H1 (cell line): ENCODE results near the gene C9orf50. TPM values are rescaled to one million over a fixed set of nuclear protein-coding genes. Genes with fewer than 3 reads are reported as not detected.

ENCODE experiments used
- GABPA ChIP-seq: IDR thresholded peaks from 2 replicates; pipeline ENCODE4 v1.6.1; 2011; ENCODE audit warnings: mild to moderate bottlenecking, low read length, moderate library complexity, borderline replicate concordance; ENCODE audit not compliant: insufficient read depth
- JUN ChIP-seq: IDR thresholded peaks from 2 replicates; pipeline ENCODE4 v1.6.1; 2011; ENCODE audit warnings: low read depth, mild to moderate bottlenecking, improper control_type of control experiment, low read length
- PHF8 ChIP-seq: fragments of 200-600 bp; sonication (generic); conservative IDR thresholded peaks from 2 replicates; pipeline ENCODE4 v1.7.1; 2012; ENCODE audit warnings: low read depth, mild to moderate bottlenecking, inconsistent platforms, low read length, moderate library complexity
- RNF2 ChIP-seq: fragments of 200-900, 300-1000 bp; sonication (generic); IDR thresholded peaks from 2 replicates; pipeline ENCODE4 v1.7.1; 2016; ENCODE audit warnings: borderline replicate concordance, low read depth, mild to moderate bottlenecking, antibody characterized with exemption, low read length; ENCODE audit not compliant: poor library complexity, severe bottlenecking; ENCODE audit errors: missing control alignments
- SP1 ChIP-seq: IDR thresholded peaks from 2 replicates; pipeline ENCODE4 v1.6.1; 2011; ENCODE audit warnings: low read depth, low read length
- SUZ12 ChIP-seq: fragments of 200-600 bp; sonication (generic); IDR thresholded peaks from 2 replicates; pipeline ENCODE4 v1.6.1; 2012; ENCODE audit warnings: mild to moderate bottlenecking, inconsistent platforms, low read length, moderate library complexity, mixed read lengths
- polyA plus RNA-seq, 7 experiments: library from polyadenylated mRNA; depleted of rRNA in 3 of 7; stranded (reverse) in 5 of 7; unstranded in 2 of 7; fragments of >200 nt in 5 of 7; fragments of 200-250 nt in 2 of 7; gene quantifications; 1 replicate in 5 of 7; 2 replicates in 1 of 7; 4 replicates in 1 of 7; pipeline versions ENCODE4 v1.2.1 to v1.2.3, GENCODE V29; 2011 to 2013; ENCODE audit warnings: missing spikeins in 2 of 7, mixed read lengths in 2 of 7
- total RNA-seq: library from RNA; stranded (reverse); fragmentation: NEBNext Ultra II Directional; extraction: Animal tissue kit (Norgen Biotek cat#: 25700); gene quantifications from 2 replicates; pipeline ENCODE4 v1.2.1, GENCODE V29; 2021
- TF ChIP-seq, protein P1 (sequence below), 3 experiments: IDR thresholded peaks; 1 replicate in 2 of 3; 2 replicates in 1 of 3; pipeline versions ENCODE4 v1.5.1 to v1.6.1; 2011; ENCODE audit warnings: low read length in 3 of 3, mild to moderate bottlenecking in 3 of 3, inconsistent platforms in 2 of 3, low read depth in 1 of 3, moderate library complexity in 1 of 3; ENCODE audit not compliant: insufficient read depth in 1 of 3; ENCODE audit errors: control extremely low read depth in 1 of 3
- TF ChIP-seq, protein P2 (sequence below): IDR thresholded peaks from 2 replicates; pipeline ENCODE4 v1.6.1; 2012; ENCODE audit warnings: inconsistent platforms

C9orf50 gene
- total and polyA plus RNA-seq, 2 of the 8 experiments (the other 6 are each of a cell fraction or from before 2014, with no cell fraction given) = not detected

DNA sequence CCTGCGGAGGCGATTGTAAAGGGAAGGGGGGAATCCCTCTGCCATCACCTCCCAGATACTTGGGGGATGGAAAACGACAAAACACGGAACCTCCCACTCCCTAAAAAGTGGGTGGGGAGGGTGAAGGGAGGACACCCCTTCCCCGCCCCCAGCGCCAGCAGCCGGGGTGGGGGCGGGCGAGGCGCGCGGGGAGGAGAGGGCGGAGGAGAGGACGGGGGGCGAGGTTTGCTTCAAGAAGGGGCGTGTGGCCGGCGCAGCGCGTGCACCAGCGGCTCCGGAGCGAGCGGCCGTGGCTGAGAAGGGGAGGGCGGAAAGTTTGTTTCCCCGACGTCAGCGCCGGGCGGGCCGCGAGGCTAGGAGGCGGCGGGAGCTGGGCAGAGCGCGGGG, 44.5 kb upstream of the C9orf50 start, which contains the start of gene PRRX2 (continued):
- TF ChIP-seq RNF2 = peak; percentile 31
- TF ChIP-seq, protein P1, sequence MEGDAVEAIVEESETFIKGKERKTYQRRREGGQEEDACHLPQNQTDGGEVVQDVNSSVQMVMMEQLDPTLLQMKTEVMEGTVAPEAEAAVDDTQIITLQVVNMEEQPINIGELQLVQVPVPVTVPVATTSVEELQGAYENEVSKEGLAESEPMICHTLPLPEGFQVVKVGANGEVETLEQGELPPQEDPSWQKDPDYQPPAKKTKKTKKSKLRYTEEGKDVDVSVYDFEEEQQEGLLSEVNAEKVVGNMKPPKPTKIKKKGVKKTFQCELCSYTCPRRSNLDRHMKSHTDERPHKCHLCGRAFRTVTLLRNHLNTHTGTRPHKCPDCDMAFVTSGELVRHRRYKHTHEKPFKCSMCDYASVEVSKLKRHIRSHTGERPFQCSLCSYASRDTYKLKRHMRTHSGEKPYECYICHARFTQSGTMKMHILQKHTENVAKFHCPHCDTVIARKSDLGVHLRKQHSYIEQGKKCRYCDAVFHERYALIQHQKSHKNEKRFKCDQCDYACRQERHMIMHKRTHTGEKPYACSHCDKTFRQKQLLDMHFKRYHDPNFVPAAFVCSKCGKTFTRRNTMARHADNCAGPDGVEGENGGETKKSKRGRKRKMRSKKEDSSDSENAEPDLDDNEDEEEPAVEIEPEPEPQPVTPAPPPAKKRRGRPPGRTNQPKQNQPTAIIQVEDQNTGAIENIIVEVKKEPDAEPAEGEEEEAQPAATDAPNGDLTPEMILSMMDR (IDR thresholded peaks at IDR 0.05; ENCODE audit: control extremely low read depth in 1 of 3, insufficient read depth in 1 of 3, low read depth in 1 of 3, low read length in 3 of 3) = no peak
- TF ChIP-seq, protein P2, sequence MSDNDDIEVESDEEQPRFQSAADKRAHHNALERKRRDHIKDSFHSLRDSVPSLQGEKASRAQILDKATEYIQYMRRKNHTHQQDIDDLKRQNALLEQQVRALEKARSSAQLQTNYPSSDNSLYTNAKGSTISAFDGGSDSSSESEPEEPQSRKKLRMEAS = peak; percentile 88
- TF ChIP-seq SP1 = no peak
- TF ChIP-seq PHF8 = no peak
- TF ChIP-seq GABPA = no peak
- TF ChIP-seq JUN = no peak
- no peak; the same call in 1 of the 2 replicates for TF ChIP-seq SUZ12
- TF ChIP-seq, all 59 proteins: peak for 4
